Fibroblast of the aortic adventitia (primary cell): ENCODE results near the gene HMX3. TPM values are rescaled to one million over a fixed set of nuclear protein-coding genes. Genes with fewer than 3 reads are reported as not detected.

Experiments
- DNase-seq: peaks from one replicate; pipeline ENCODE4 v3.0.0-alpha.2; 2010; ENCODE audit warnings: low read depth
- H3K4me3 ChIP-seq: 2 replicates; pipeline ENCODE4 v1.5.1; 2011; ENCODE audit warnings: low read depth, mild to moderate bottlenecking, control low read depth, low read length, moderate library complexity
- total RNA-seq: library from RNA; depleted of rRNA; stranded (reverse); fragments of >200 nt; gene quantifications from 2 replicates; pipeline ENCODE4 v1.2.3, GENCODE V29; 2012; ENCODE audit warnings: low replicate concordance
- TF ChIP-seq, protein P1 (sequence below): IDR thresholded peaks from 2 replicates; pipeline ENCODE4 v1.5.1; 2011; ENCODE audit warnings: mild to moderate bottlenecking, low read length, control low read depth, inconsistent platforms; ENCODE audit not compliant: insufficient read depth

The HMX3 gene
- total RNA-seq, 1 donor: not detected

DNA sequence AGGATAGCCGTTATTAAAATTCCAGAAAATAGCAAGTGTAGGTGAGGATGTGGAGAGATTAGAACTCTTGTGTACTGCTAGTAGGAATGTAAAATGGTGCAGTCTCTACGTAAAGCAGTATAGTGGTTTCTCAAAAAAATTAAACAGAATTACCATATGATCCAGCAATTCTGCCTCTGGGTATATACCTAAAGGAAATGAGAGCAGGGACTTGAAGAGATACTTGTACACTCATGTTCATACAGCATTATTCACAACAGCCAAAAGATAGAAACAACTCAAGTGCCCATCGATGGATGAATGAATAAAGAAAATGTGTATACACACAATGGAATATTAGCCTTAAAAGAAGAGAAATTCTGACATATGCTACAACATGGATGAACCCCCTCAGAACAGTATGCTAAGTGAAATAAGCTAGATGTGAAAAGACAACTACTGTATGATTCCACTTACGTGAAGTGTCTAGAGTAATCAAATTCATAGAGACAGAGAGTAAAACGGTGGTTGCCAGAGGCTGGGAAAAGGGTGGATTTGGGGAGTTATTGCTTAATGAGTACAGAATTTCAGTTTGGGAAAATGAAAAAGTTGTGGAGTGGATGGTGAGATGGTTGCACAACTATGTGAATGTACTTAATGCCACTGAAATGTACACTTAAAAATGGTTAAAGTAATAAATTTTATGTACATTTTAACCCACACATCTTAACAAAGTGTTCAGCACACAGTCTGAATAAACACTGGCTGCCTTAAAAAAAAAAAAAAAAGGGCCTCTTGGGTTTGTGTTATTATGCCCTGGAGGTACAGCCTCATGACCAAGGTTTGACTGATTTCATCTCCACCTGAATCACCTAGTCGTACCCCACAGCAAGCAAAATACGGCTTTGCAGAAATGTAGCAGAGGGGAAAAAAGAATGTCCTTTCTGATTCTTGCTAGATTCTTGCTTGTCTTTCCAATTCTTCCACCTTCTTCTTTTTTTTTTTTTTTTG, 44.6 kb downstream of the HMX3 start:
- no peak overlapping the region for H3K4me3 ChIP-seq
- TF ChIP-seq, protein P1, sequence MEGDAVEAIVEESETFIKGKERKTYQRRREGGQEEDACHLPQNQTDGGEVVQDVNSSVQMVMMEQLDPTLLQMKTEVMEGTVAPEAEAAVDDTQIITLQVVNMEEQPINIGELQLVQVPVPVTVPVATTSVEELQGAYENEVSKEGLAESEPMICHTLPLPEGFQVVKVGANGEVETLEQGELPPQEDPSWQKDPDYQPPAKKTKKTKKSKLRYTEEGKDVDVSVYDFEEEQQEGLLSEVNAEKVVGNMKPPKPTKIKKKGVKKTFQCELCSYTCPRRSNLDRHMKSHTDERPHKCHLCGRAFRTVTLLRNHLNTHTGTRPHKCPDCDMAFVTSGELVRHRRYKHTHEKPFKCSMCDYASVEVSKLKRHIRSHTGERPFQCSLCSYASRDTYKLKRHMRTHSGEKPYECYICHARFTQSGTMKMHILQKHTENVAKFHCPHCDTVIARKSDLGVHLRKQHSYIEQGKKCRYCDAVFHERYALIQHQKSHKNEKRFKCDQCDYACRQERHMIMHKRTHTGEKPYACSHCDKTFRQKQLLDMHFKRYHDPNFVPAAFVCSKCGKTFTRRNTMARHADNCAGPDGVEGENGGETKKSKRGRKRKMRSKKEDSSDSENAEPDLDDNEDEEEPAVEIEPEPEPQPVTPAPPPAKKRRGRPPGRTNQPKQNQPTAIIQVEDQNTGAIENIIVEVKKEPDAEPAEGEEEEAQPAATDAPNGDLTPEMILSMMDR: no peak
- no peak for DNase-seq

DNA sequence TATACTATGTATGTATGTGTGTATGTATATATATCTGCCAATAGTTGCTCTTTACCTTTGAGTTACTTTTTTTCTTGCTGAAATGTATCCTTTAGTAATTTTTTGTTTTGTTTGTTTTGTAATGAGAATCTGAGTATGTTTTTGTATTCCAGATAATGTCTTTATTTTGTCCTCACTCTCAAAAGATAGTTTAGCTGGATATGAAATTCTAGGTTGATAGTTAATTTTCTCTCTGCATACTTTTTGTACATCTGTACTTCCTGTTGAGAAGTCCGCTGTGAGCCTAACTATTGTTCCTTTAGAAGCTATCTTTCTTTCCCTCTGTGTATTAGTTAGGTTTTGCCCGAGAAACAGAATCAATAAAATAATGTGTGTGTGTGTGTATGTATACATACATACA, 48.0 kb downstream of the HMX3 start:
- no peak for DNase-seq
- H3K4me3 ChIP-seq: no peak overlapping the region
- TF ChIP-seq, protein P1: no peak

DNA sequence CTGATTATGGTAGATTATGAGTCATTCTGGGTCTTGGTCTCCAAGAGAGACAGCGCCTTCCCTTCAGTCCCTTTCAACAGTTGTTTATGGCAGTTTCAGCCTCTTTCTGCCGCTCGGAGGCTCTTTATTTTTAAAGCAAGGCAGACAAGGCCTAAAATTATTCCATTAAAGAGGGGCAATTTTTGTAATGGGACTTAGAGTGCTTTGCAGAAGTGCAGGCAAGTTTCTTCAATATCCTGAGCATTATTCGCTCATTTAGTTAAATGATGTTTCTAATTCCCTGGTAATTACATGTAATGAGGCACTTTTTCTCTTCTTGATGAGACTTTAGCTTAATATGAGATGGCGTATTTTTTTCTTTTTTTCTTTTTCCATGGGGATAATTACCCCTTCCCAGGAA, 52.0 kb downstream of the HMX3 start:
- no peak overlapping the region for H3K4me3 ChIP-seq
- no peak for DNase-seq
- TF ChIP-seq, protein P1: no peak

Other genes starting within 250 kb of the HMX3 start
- gene FAM24A, start 225.4 kb upstream of the HMX3 start, total RNA-seq: not detected in 2 replicates
- 5.9 and 7.8 TPM in 2 replicates for gene C10orf88, start 181.7 kb upstream of the HMX3 start, total RNA-seq
- gene PSTK, start 155.6 kb upstream of the HMX3 start, total RNA-seq: 1.4 and 4.7 TPM in 2 replicates
- 3.4 and 8.9 TPM in 2 replicates for gene IKZF5, start 127.2 kb upstream of the HMX3 start, total RNA-seq
- 7.4 and 11.4 TPM in 2 replicates for gene ACADSB, start 127.0 kb upstream of the HMX3 start, total RNA-seq
- not detected in 2 replicates for gene HMX2, start 12.2 kb downstream of the HMX3 start, total RNA-seq
- gene BUB3, start 18.4 kb downstream of the HMX3 start, total RNA-seq: 113 and 182 TPM in 2 replicates